ENCODE results near the gene TESK2.

Gene TESK2

GRCh38 chr1:45334308-45335245 is 156.4 kb downstream of the TESK2 start:
- peak; percentile 49 for DNase-seq

- no peak for DNase-seq
Observed at GRCh38 chr1:45332346-45332720, 158.6 kb downstream of the TESK2 start.

GRCh38 chr1:45331436-45332345 is 159.3 kb downstream of the TESK2 start:
- DNase-seq = no peak

GRCh38 chr1:45329445-45329844 is 161.5 kb downstream of the TESK2 start:
- no peak for DNase-seq

GRCh38 chr1:45328680-45329079 is 162.3 kb downstream of the TESK2 start:
- DNase-seq = no peak

- DNase-seq = peak; percentile 18
Observed at GRCh38 chr1:45327644-45328515, 163.1 kb downstream of the TESK2 start.

GRCh38 chr1:45326627-45327623 is 164.0 kb downstream of the TESK2 start, which contains the start of gene HPDL:
HPDL (plus strand) TSS chr1:45326895; CDS start chr1:45327149, 254 bp downstream.
- DNase-seq = peak; percentile 63

- DNase-seq = no peak
Observed at GRCh38 chr1:45325851-45326506, 165.0 kb downstream of the TESK2 start.

- no peak for DNase-seq
Observed at GRCh38 chr1:45322486-45323040, 168.4 kb downstream of the TESK2 start.

- DNase-seq = no peak
Observed at GRCh38 chr1:45321444-45321843, 169.5 kb downstream of the TESK2 start.

- DNase-seq = no peak
Observed at GRCh38 chr1:45319761-45320160, 171.2 kb downstream of the TESK2 start.

- DNase-seq = no peak
Observed at GRCh38 chr1:45317166-45317565, 173.8 kb downstream of the TESK2 start.

GRCh38 chr1:45314266-45314665 is 176.7 kb downstream of the TESK2 start:
- no peak for DNase-seq

- no peak for DNase-seq
Observed at GRCh38 chr1:45306905-45307304, 184.1 kb downstream of the TESK2 start.

GRCh38 chr1:45306319-45306718 is 184.6 kb downstream of the TESK2 start:
- DNase-seq = peak; percentile 53

- DNase-seq = no peak
Observed at GRCh38 chr1:45305231-45305630, 185.7 kb downstream of the TESK2 start.

GRCh38 chr1:45304311-45305081 is 186.5 kb downstream of the TESK2 start:
- DNase-seq = no peak

- DNase-seq = peak; percentile 95
Observed at GRCh38 chr1:45303520-45304310, 187.2 kb downstream of the TESK2 start.

Data from MV-4-11 (cell line).